Right lobe of liver (tissue), 6 donors: ENCODE results near the gene ZNF432. TPM values are rescaled to one million over a fixed set of nuclear protein-coding genes. Genes with fewer than 3 reads are reported as not detected.
"Not testable (repeated sequence)": the region's sequence is repeated elsewhere in the genome, so short reads cannot be mapped to it uniquely, and the experiment has no call there.

Experiments used
- ATAC-seq, 4 donors: fragments of 200-7000 bp; cut with Tn5 transposase; one replicate each; pipeline ENCODE4 v1.9.1; 2020; ENCODE audit warnings: mild to moderate bottlenecking in 4 of 4, moderate library complexity in 4 of 4
- DNase-seq, 3 donors: peaks; one replicate each; pipeline ENCODE4 v3.0.0-alpha.2; 2020
- H3K27ac ChIP-seq, 3 donors: fragments of 200-600 bp; one replicate each; pipeline ENCODE4 v1.8.0; 2022
- H3K27me3 ChIP-seq, 2 donors: fragments of 200-600 bp; one replicate each; pipeline ENCODE4 v1.8.0; 2022
- H3K36me3 ChIP-seq, 4 donors: fragments of 200-600 bp; sonication (generic) in 1 of 4; one replicate each; pipeline versions ENCODE4 v1.5.1 to v1.8.0; 2017 to 2022; ENCODE audit warnings: control low read depth in 1 of 4
- H3K4me1 ChIP-seq, 4 donors: fragments of 200-600 bp; sonication (generic) in 1 of 4; one replicate each; pipeline versions ENCODE4 v1.5.1 to v1.8.0; 2017 to 2022; ENCODE audit warnings: control low read depth in 1 of 4
- H3K4me3 ChIP-seq, 3 donors: fragments of 200-600 bp; one replicate each; pipeline ENCODE4 v1.8.0; 2022
- H3K9me3 ChIP-seq, 4 donors: fragments of 200-600 bp; sonication (generic) in 1 of 4; one replicate each; pipeline versions ENCODE4 v1.5.1 to v1.8.0; 2017 to 2022; ENCODE audit warnings: control low read depth in 1 of 4
- CTCF ChIP-seq, 4 donors: fragments of 200-600 bp in 3 of 4; fragments of 450-650 bp in 1 of 4; IDR thresholded peaks; one replicate each; pipeline versions ENCODE4 v1.5.1 to v1.8.0; 2016 to 2022; ENCODE audit warnings: antibody characterized with exemption in 4 of 4, mild to moderate bottlenecking in 2 of 4
- POLR2A ChIP-seq: fragments of 450-650 bp; IDR thresholded peaks from one replicate; pipeline ENCODE4 v1.6.1; 2017; ENCODE audit warnings: antibody characterized with exemption, mild to moderate bottlenecking
- WGBS: methylation state at CpG from one replicate; pipeline ENCODE4 v1.1.6; 2018; ENCODE audit warnings: low coverage, low lambda C conversion rate; ENCODE audit not compliant: insufficient coverage; ENCODE audit errors: missing lambda C conversion rate; 5-methylcytosine and 5-hydroxymethylcytosine counted together
- intact Hi-C, 2 donors: fragments of 100-400 bp; cut with DNase I; formaldehyde crosslinking; loops; one replicate each; pipeline versions ENCODE4 v1.11.2 to v1.14.1; 2022
- total RNA-seq, 6 experiments: library from RNA; depleted of rRNA in 2 of 6; stranded (reverse); fragments of >200 nt in 2 of 6; fragmentation: NEBNext Ultra II Directional in 3 of 6; extraction: Animal tissue kit (Norgen Biotek cat#: 25700) in 3 of 6; gene quantifications; one replicate each; pipeline versions ENCODE4 v1.1.0 to v1.2.4, GENCODE V29; 2016 to 2023
- donor health status: DM: no; HTN: yes; CAD: no.
- donor health status: DM: no; HTN: no; CAD: no.
- donor health status: DM: no; HTN: no; CAD: no.
- donor health status: DM: no; HTN: yes; CAD: no.
- donor health status: DM: no; HTN: yes; CAD: no.

The ZNF432 gene
- total RNA-seq, 6 experiments from 2014 or later: 0.86 to 3.9 (median 3.3) TPM

GRCh38 chr19:52086481-52086880 lies 37.8 kb upstream of the ZNF432 start:
- Histone ChIP-seq H3K27ac (no peak overlapping the region), H3K4me1 (no peaks in the 10 kb centered on the region), H3K4me3 (no peak overlapping the region), H3K27me3 (no peaks in the 10 kb centered on the region), H3K9me3 (peaks cover 0 to 19% (median 0%) of the 10 kb centered on the region in 4 donors), H3K36me3 (peaks cover 0 to 32% (median 9%) of the 10 kb centered on the region in 4 donors)
- ATAC-seq (no peak), DNase-seq (no peak)
- TF ChIP-seq CTCF (IDR thresholded peaks at IDR 0.05) (no peak), POLR2A (no peak)
- intact Hi-C loops: no loop called here

- DNase-seq: no peak
- H3K27ac ChIP-seq: no peak overlapping the region
- intact Hi-C loops: no loop called here
- ATAC-seq: no peak
- 87% methylated on average over 3 of the region's 5 CpGs for WGBS
- H3K4me1 ChIP-seq: no peaks in the 10 kb centered on the region
- no peak for TF ChIP-seq POLR2A
- TF ChIP-seq CTCF (IDR thresholded peaks at IDR 0.05): no peak
- H3K36me3 ChIP-seq: peaks cover 0 to 76% (median 24%) of the 10 kb centered on the region in 4 donors
- peaks cover under 1 to 81% (median 26%) of the 10 kb centered on the region in 4 donors for H3K9me3 ChIP-seq
- H3K4me3 ChIP-seq: no peak overlapping the region
- no peaks in the 10 kb centered on the region for H3K27me3 ChIP-seq
These were observed 21.9 kb upstream of the ZNF432 start for GRCh38 chr19:52070496-52070895.

- no peak overlapping the region for H3K27ac ChIP-seq
- WGBS: 97% methylated on average over 2 of the region's 2 CpGs
- DNase-seq (no peak), ATAC-seq (no peak)
- TF ChIP-seq CTCF (IDR thresholded peaks at IDR 0.05) (no peak), POLR2A (no peak)
- peaks cover 5 to 82% (median 33%) of the 10 kb centered on the region in 4 donors for H3K9me3 ChIP-seq
- intact Hi-C loops: no loop called here
- no peak overlapping the region for H3K4me3 ChIP-seq
- H3K36me3 ChIP-seq: peaks cover 0 to 72% (median 17%) of the 10 kb centered on the region in 4 donors
- no peaks in the 10 kb centered on the region for H3K4me1 ChIP-seq
- H3K27me3 ChIP-seq: no peaks in the 10 kb centered on the region
These were observed 21.0 kb upstream of the ZNF432 start for GRCh38 chr19:52069653-52070052.

GRCh38 chr19:52066258-52066863 lies 17.7 kb upstream of the ZNF432 start:
- no peaks in the 10 kb centered on the region for H3K4me1 ChIP-seq
- H3K27me3 ChIP-seq: no peaks in the 10 kb centered on the region
- peaks cover 7 to 75% (median 27%) of the 10 kb centered on the region in 4 donors for H3K9me3 ChIP-seq
- ATAC-seq (no peak), DNase-seq (no peak)
- no peak overlapping the region for H3K27ac ChIP-seq
- intact Hi-C loops: no loop called here
- H3K36me3 ChIP-seq: peaks cover 0 to 59% (median 13%) of the 10 kb centered on the region in 4 donors
- H3K4me3 ChIP-seq: no peak overlapping the region
- TF ChIP-seq POLR2A (no peak), CTCF (IDR thresholded peaks at IDR 0.05) (no peak)
- WGBS: 93% methylated on average over 6 of the region's 6 CpGs

GRCh38 chr19:52065399-52065798 lies 16.8 kb upstream of the ZNF432 start:
- H3K36me3 ChIP-seq: peaks cover 0 to 50% (median 10%) of the 10 kb centered on the region in 4 donors
- no peaks in the 10 kb centered on the region for H3K27me3 ChIP-seq
- ATAC-seq (no peak), DNase-seq (no peak)
- H3K4me1 ChIP-seq: no peaks in the 10 kb centered on the region
- intact Hi-C loops: no loop called here
- 96% methylated on average over 6 of the region's 6 CpGs for WGBS
- H3K4me3 ChIP-seq: no peak overlapping the region
- H3K27ac ChIP-seq: no peak overlapping the region
- TF ChIP-seq POLR2A (no peak), CTCF (IDR thresholded peaks at IDR 0.05) (no peak)
- peaks cover 7 to 73% (median 24%) of the 10 kb centered on the region in 4 donors for H3K9me3 ChIP-seq

GRCh38 chr19:52056480-52056879 lies 7.8 kb upstream of the ZNF432 start:
- H3K9me3 ChIP-seq: peaks cover 0 to 28% (median 0%) of the 10 kb centered on the region in 4 donors
- H3K4me3 ChIP-seq, DNase-seq, H3K27ac ChIP-seq, intact Hi-C loops, H3K4me1 ChIP-seq, H3K36me3 ChIP-seq, ATAC-seq, H3K27me3 ChIP-seq: not testable (repeated sequence)
- 100% methylated on average over 3 of the region's 3 CpGs for WGBS

GRCh38 chr19:52051736-52052135 lies 3.1 kb upstream of the ZNF432 start:
- H3K36me3 ChIP-seq, H3K4me3 ChIP-seq, H3K27ac ChIP-seq, DNase-seq, ATAC-seq, H3K4me1 ChIP-seq, intact Hi-C loops, H3K27me3 ChIP-seq: not testable (repeated sequence)
- H3K9me3 ChIP-seq: peaks cover 0 to 18% (median 5%) of the 10 kb centered on the region in 4 donors
- WGBS: 100% methylated on average over 1 of the region's 1 CpG
